ENCODE data around the gene ACSM2B.
"Not testable (repeated sequence)": the region's sequence is repeated elsewhere in the genome, so short reads cannot be mapped to it uniquely, and the experiment has no call there.

- not testable (repeated sequence) for TF ChIP-seq CTCF (conservative IDR thresholded peaks at IDR 0.05; ENCODE audit: low read depth, low read length); POLR2A (IDR thresholded peaks at IDR 0.05; ENCODE audit: low read depth, low read length)
Measured at GRCh38 chr16:20490994-20491393, 85.2 kb downstream of the ACSM2B start.
